HK-2 (cell line): ENCODE results near the gene BAZ1B.
"Not testable (repeated sequence)": the region's sequence is repeated elsewhere in the genome, so short reads cannot be mapped to it uniquely, and the experiment has no call there.

ENCODE experiments used
- DNase-seq: peaks from one replicate; pipeline ENCODE4 v3.0.0-alpha.2; 2018; ENCODE audit not compliant: unreplicated experiment

The BAZ1B gene

DNA sequence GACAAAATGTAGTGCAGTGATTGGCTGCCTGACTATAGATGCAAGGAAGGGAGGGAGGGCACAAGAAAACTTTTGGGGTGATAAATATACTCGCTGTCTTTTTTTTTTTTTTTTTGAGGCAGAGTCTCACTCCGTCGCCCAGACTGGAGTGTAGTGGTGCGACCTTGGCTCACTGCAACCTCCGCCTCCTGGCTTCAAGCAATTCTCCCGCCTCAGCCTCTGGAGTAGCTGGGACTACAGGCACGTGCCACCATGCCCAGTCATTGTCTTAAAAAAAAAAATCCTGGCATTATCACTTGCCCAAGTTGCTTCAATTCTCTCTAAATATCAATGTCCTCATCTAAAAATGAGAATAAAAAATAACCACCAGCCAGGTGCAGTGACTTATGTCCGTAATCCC is 96.1 kb downstream of the BAZ1B start:
- no peak for DNase-seq

DNA sequence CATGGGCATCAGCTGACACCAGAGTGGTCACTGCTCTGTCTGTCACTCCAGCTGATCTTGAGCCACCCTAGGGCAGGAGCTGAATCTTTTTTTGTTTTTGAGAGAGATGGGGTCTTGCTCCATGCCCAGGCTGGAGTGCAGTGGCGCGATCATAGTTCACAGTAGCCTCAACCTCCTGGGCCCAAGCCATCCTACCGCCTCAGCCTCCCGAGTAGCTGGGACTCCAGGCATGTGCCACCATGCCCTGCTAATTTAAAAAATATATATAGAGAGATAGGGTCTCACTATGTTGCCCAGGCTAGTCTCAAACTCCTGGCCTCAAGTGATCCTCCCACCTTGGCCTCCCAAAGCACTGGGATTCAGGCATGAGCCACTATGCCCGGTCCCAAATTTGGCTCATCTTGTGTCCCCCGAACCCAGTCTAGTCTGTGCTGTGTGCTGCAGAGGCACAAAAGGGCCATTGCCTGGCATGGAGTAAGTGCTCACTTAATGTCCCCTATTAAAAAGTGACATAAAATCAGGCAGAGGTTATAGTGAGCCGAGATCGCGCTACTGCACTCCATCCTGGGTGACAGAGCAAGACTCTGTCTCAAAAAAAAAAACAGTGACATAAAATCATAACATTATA is 96.6 kb downstream of the BAZ1B start:
- no peak for DNase-seq

DNA sequence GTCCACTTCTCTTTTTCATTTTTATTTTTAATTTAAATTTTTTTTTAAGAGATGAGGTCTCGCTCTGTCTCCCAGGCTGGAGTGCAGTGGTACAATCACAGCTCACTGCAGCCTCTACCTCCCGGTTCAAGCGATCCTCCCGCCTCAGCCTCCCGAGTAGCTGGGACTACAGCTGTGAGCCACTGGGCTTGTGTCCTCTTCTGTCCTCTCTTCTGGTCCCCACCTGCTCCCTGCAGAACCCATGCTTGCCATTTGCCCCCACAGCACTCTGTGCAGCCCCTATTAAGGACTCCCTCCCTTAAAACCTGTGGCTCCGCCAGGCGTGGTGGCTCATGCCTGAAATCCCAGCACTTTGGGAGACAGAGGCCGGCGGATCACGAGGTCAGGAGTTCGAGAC is 97.6 kb downstream of the BAZ1B start:
- no peak for DNase-seq

DNA sequence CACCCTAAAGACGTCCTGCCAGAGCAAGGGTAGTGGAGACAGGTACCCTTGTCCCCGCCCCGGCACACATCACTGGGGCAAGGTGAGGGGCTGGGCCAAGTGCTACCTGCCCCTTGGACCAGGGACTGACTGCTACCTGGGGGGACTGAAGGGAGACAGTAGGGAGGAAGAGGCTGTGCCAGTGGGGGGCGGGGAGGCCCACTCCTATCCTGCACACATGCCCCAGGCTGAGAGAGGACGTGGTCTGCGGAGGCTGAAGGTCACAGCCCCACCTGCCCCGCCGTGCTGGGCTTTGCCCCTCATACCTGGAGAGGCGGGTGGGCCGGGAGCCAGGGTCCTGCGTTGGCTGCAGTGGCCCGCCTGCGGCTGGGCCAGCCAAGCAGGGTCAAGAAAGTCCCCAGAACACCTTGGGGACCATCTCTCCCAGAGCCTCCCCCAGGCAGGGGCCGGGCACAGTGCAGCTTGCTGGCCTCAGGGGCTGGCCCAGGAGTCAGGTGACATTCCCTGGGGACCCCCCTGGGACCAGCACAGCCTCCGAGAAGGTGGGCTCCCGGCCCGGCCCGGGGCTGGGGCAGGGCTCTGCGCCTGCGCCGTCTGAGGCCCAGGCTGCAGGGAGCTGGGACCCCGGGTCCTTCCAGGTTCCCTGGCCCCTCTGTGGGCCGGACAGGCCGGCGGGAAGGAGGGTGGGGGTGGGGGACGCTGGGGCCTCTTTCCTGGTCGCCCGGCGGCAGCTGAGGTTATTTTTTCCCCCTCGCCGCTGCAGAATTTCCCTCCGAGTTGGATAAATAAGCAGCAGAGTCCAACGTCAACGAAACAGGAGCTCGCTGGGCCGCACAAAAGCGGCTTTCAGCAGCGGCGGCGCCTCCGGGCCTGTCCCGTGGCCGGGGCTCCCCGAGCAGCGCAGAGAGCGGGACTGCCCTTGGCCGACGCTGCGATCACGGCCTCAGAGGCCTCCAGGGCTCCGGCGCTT is 98.3 kb downstream of the BAZ1B start:
- DNase-seq: no peak

- DNase-seq: not testable (repeated sequence)
Observed at GRCh38 chr7:73420610-73421009, 101.5 kb downstream of the BAZ1B start.

DNA sequence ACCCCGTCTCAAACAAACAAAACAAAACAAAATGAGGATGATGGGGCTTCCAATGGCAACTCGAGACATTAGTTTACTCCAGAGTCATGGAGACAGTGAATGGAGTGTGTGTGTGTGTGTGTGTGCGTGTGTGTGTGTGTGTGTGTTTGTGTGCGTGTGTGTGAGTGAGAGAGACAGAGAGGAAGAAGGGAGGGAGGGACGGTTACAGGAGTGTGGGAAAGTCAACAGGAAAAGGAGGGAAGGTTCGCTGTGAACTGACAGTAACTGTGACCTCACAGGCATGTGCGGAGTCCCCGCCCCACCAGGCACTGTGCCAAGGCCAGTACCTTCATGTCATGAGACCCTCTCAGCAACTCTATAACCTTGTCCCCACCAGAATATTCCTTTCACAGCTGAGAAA is 102.1 kb downstream of the BAZ1B start:
- not testable (repeated sequence) for DNase-seq

DNA sequence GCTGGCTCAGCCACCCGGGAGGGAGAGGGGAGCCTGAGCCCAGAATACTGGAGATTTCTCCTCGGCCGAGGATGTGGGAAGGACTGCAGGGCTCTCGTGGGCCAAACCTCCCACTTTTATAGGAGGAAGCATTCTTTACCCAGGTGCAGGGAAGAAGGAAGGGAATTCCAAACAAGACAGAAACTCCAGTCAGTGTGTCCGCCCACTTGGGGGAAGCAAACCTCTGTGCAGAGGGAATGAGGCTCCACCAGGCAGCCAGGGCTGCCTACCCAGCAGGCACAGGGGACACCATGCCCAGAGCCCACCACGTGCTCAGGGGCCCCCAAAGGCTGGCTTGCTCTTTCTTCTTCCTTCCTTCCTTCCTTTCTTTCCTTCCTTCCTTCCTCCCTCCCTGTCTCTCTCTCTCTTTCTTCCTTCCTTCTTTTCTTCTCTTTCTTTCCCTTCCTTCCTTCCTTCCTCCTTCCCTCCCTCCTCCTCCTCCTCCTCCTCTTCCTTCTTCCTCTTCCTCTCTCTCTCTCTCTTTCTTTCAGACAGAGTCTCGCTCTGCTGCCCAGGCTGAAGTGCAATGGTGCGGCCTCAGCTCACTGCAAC is 103.9 kb downstream of the BAZ1B start:
- no peak for DNase-seq

DNA sequence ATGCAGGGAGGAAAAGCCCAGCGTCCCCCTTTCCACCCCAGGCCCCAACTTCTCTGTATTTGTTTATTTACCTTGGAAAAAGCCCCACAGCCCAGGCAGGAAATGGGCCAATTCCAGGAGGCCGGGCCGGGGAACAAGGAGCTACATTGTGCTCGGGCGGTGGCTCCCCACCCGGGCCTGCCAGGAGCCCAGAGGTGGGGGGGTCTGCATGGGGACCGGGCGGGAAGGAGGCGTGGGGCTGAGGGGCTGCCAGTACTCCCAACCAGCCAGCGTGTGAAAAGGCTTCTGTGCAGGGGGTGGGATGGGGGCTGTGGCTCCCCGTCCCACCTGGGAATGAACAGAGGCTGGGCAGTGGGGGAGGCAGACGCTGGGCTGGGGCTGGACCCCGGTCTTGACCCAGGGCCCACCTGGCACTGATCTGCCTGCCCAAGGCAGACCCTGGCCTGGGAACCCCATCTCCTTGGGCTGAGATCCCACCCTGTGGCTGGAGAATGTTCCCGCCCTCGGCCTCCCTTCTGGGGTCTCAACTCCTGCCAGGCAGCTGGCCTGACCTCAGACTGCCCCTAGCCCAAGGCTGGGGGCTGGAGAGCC is 111.5 kb downstream of the BAZ1B start:
- DNase-seq: not testable (repeated sequence)

GRCh38 chr7:73404860-73405259 is 117.2 kb downstream of the BAZ1B start:
- not testable (repeated sequence) for DNase-seq

DNA sequence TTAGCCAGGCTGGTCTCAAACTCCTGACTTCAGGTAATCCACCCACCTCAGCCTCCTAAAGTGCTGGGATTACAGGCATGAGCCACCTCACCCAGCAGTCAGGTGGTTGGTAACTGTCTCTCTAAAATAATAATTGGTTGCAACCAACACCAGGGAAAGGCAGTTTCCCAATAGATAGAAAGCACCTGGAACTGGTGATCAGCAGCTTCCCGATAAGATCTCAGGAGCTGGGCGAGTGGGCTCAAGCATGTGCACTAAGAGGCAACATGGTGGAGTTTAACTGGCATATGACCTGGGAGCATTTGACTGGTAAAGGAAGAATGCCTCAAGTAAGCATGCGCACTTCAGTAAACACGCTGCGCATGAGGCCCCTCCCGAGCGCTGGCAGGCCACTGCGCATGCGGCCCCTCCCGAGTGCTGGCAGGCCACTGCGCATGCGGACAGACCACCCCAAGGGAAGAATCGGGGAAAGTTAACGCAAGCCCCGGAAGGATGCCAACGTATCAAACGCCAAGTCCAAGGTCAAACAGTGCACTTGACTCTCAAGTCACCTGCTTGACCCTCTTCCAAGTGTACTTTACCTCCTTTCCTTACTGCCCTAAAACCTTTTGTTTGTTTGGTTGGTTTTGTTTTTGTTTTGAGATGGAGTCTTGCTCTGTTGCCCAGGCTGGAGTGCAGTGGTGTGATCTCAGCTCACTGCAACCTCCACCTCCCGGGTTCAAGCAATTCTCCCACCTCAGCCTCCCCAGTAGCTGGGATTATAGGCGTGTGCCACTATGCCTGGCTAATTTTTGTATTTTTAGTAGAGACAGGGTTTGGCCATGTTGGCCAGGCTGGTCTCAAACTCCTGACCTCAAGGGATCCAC is 122.7 kb downstream of the BAZ1B start:
- DNase-seq: not testable (repeated sequence)

- no peak for DNase-seq
Observed at GRCh38 chr7:73397521-73398281, 124.4 kb downstream of the BAZ1B start.

DNA sequence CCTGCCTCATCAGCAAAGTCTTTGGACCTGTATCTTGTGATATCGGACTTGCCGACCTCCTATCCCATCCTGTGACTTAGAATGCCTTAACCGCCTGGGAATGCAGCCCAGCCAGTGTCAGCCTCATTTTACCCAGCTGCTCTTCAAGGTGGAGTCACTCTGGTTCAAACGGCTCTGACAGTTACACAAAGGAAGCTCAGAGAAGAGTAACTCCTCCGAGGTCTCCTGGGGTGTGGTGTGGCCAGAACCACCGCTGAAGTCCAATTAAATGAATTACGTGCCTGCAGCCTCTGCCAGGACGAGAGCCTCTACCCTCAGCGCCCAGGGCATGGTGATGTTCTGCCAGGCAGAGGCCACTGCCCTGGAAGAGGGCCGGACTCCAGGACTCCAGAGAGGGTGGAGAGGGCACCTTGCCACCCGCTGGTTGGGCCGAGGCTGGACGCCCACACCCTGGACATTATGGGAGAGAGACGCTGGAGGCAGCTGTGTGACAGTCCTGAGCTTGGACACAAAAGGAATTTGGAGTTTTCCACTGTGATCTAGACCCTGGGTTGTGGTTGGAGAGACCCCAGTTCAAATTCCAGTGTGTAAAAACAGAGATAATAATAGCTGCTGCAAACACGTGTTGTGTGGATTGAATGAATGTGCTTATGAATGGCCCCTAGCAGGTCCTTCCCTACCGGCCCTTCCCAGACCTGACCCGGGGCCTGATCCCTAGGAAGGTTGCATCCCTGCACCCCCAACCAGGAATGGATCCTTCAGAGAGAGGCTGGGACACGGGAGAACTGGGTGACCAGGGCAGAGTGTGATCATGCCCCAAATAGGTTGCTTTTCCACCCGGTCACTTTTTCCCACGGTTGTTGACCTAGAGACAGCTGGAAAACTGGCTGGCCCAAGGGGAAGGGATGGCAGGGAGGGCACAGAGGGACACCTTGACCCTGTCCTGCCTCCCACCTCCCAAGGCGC is 126.3 kb downstream of the BAZ1B start:
- DNase-seq: no peak

- DNase-seq: no peak
Observed at GRCh38 chr7:73394422-73394821, 127.7 kb downstream of the BAZ1B start.

- no peak for DNase-seq
Observed at GRCh38 chr7:73391396-73391795, 130.7 kb downstream of the BAZ1B start.
